DOHH2 (cell line): Measurements from ENCODE around the gene DNAJC16.

ENCODE experiments used
- CTCF ChIP-seq: fragments of 200-600 bp; sonication (generic); IDR thresholded peaks from one replicate; pipeline ENCODE4 v1.5.1; 2014; ENCODE audit warnings: antibody characterized with exemption, mild to moderate bottlenecking, low read depth, low read length; ENCODE audit not compliant: poor library complexity, severe bottlenecking
- EZH2phosphoT487 ChIP-seq: fragments of 200-600 bp; sonication (generic); IDR thresholded peaks from 2 replicates; pipeline ENCODE4 v1.6.1; 2017; ENCODE audit warnings: borderline replicate concordance, mild to moderate bottlenecking, antibody characterized with exemption, low read length, moderate library complexity, mixed read lengths

GRCh38 chr1:15543589-15544568 lies 17.2 kb downstream of the DNAJC16 start:
- TF ChIP-seq CTCF (no peak), EZH2phosphoT487 (no peak)
